HG03060 (cell line): ENCODE results near the gene PDXK.

Experiments used
- ATAC-seq: cut with Tn5 transposase; IDR thresholded peaks from one replicate; pipeline ENCODE4 v1.9.1; 2021; ENCODE audit warnings: low read depth, moderate number of reproducible peaks; ENCODE audit not compliant: unreplicated experiment

PDXK gene

GRCh38 chr21:43759651-43760050 lies 40.7 kb downstream of the PDXK start:
- no peak for ATAC-seq

- ATAC-seq = no peak
Measured at GRCh38 chr21:43760391-43760958, 41.5 kb downstream of the PDXK start.

DNA sequence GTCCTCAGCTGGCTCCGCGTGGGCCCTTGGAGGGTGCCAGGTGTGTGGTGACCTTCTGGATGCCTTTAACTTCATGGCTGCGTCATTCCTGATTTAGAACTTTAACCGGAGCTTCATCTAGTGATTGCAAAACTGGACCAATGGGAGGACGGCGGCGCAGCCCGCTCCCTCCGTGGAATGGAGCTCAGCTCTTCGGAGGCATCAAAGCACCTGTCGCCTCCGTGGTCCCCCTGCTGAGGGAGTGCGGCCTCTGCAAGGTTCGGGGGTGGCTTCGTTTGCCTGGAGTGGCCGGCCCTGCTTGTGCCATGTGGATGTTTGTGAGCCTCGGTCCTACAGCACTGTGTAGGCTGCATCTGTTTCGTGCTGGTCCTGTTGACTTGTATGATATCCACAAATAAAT lies 43.0 kb downstream of the PDXK start:
- no peak for ATAC-seq

DNA sequence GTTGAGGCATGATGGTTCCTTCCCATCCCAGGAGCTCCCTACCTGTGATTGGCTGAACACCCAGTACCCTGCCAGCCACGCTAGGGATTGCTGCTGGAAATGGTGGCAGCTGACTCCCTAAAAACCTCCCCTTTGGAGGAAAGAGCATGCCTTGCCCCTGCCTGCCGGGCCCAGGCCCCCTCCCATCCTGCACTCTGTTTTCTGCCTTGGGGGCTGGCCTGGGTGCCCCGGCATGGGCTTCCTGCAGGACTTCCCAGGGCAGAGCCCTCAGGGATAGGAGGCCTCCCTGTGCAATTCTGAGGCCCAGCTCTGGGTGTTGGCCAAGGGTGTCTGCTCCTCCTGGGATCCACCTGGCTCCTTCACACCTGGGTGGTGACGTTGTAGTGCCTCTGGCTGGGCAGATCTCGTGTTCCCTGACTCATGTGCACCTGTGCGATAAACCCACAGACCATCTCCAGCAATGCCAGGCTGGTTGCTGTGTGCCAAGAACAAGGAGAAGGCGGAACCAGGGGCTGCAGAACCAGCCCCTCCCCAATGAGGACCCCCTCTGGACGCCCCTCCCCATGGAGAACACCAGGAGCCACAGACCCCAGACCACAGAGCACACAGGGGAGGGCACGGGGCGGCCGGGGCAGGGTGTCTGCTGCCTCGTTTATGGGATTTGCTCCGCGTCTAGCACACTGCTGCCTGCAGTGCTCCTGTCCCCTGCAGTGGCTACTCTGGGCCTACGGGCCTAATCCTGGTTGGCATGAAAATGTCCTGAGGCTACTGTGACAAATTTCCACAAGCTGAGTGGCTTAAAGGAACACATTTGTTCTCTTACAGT lies 43.6 kb downstream of the PDXK start:
- ATAC-seq = no peak

GRCh38 chr21:43763901-43764523 lies 45.1 kb downstream of the PDXK start:
- ATAC-seq = no peak

DNA sequence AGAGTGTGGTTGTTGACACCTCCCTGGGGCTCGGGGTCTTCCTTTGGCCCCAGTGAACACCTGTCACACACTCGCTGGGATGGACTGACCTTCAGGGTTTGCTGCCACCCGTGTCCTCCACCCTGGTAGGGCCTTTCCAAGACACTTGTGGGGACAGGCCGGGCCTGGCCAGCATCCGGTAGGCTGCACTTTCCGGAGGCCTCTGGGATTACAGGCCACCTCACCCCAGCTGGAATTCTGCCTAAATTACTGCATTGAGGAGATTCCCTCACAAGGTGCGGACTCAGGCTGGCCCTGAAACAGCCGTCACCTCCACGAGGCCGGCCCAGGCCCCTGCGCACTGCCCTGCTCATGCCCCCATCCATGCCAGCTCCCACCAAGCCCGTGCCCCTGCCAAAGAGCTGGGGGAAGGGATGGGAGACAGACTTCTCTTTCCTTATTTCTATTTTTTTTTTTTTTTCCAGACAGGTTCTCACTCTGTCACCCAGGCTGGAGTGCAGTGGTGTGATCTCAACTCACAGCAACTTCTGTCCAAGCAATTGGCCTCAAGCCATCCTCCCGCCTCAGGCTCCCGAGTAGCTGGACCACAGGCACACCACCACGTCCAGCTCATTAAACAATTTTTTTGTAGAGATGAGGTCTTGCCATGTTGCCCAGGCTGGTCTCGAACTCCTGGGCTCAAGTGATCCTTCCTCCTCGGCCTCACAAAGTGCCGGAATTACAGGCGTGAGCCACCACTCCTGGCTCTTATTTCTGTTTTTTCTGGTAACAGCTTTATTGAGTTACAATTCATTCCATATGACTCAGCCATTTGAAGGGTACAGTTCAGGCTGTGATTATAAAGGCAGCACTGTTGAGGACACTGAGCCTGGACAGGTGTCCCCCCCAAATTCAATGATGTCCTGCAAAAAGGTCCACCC lies 45.9 kb downstream of the PDXK start:
- no peak for ATAC-seq

DNA sequence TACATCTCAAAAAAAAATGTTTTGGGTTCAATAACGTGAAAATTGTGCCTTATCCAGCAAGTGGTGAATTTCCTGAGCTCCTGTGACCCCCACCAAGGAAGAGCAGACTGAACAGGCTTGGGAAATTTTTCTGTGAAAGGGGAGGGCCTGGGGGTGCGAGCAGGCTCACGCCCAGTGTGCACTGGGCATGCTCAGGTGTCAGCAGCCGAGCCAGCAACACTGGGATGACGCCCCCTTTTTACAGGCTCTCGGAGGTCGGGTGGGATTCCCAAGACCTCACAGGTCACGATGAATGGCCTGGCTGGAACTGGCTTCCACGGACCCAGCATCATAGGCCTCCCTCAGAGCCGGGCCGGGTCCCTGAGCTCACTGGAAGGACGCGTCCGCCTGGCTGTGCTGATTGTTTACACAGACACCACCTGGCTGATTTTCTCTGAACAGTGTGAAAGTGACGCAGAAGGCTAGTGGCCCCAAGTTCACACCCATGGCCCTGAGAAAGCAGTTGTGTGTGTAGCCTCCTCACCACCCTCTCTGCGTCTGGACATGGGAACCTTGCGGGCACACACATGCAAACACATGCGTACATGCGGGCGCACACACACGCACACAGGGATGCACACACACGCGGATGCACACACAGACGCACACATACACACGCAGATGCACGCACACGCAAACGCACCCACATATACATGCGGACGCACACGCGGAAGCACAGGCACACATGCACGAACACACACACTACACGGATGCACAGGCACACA lies 48.0 kb downstream of the PDXK start:
- ATAC-seq = no peak

- no peak for ATAC-seq
Measured at GRCh38 chr21:43767498-43767983, 48.6 kb downstream of the PDXK start.

GRCh38 chr21:43767984-43768867 lies 49.3 kb downstream of the PDXK start:
- no peak for ATAC-seq

GRCh38 chr21:43768868-43769167 lies 49.9 kb downstream of the PDXK start:
- no peak for ATAC-seq

DNA sequence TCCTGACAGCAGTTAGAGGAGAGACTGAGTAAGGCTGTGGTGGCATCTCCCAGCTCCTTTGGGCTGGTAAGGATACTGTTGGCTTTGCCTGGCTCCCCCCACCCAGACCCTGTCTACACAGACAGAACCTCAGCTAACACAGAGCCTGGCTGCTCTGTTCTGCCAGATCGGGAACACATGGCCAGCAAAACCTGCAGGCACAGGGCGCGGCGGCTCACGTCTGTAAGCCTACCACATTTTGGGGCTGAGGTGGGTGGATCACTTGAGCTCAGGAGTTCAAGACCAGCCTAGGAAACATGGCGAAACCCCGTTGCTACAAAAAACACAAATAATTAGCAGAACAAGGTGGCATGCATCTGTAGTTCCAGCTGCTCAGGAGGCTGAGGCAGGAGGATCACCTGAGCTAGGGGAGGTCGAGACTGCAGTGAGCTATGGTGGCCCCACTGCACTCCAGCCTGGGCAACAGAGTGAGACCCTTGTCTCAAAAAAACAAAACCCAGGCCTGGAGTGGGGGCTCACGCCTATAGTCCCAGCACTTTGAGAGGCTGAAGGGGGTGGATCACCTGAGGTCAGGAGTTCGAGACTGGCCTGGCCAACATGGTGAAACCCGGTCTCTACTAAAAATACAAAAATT lies 50.5 kb downstream of the PDXK start:
- ATAC-seq = no peak

DNA sequence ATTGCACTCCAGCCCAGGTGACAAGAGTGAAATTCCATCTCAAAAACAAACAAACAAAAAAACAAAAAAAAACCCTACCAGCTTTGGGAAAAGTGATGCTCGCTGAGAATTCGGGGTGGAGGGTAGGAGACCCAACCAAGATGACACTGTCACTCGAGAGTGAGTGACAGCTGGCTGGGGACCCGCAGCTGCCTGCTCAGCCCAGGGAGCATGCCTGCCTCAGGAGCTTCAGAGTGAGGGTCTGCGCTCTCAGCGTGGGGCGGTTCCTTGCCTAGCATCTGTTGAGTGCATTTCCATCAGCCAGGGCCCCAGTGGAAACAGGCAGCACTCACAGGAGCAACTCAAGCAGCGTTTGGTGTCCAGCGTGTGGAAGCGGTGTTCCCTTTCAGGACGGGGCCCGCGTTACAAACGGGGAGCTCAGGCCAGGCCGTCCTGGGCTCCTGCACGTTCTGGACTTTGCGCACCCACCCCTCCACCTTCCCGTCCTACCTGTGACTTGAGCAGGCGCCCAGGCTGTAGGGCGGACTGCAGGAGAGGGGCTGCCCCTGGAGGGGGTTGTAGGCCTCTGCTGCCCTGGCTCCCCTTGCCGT lies 51.2 kb downstream of the PDXK start:
- ATAC-seq = no peak

GRCh38 chr21:43771199-43771675 lies 52.3 kb downstream of the PDXK start:
- no peak for ATAC-seq

DNA sequence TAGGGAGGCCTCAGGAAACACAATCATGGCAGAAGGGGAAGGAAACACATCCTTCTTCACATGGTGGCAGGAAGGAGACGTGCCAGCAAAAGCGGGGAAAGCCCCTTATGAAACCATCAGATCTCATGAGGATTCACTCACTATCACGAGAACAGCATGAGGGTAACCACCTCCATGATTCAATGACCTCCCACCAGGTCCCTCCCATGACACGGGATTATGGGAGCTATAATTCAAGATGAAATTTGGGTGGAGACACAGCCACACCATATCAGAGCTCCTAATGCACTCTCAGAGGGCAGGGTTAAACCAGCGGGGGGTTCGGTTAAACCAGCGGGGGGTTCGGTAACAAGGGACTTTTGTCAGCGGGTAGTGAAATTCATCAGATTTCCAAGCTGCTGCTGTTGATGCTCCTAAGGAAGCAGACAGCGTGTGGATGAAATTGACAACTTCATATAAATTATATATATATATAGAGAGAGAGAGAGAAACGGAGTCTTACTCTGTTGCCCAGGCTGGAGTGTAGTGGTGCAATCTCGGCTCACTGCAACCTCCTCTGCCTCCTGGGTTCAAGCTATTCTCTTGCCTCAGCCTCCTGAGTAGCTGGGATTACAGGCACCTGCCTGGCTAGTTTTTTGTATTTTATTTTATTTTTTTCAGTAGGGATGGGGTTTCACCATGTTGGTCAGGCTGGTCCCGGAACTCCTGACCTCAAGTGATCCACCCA lies 52.9 kb downstream of the PDXK start:
- no peak for ATAC-seq

DNA sequence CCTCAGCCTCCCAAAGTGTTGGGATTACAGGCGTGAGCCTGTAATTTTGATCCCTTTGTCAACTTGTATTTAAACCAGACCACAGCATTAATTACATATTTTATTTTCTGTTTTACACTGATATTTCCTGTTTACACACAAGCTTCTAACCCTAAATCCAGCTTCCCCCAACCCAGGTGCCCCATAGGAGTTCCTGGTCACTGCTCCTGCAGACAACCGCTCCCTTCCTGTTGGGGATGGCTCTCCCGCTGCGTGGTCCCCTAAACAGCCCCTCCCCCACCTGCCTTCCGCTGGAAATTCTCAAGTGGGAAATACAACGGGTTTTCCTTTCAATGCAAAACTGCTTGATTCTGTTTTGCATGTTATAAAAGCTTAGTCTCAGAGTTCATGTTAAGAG lies 53.5 kb downstream of the PDXK start:
- ATAC-seq = no peak

DNA sequence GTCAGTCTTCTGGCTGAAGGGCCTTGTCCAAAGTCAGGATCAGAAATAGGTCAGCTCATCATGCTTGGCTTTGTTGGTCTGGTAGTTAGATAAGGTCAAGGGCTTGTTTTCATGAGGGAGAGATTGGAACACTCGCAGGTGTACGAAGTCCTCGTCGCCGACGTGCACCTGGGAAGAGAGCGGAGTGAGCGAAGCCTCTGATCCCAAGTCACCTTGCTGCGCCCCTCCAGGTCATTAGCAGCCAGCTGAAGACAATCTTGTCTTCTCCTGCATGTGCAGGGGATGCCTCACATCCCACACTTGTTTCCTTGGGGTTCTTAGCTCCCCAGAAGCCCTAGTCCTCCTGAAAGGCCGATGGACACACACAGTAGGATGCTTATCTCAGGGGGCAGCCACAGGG lies 55.2 kb downstream of the PDXK start:
- ATAC-seq = no peak

DNA sequence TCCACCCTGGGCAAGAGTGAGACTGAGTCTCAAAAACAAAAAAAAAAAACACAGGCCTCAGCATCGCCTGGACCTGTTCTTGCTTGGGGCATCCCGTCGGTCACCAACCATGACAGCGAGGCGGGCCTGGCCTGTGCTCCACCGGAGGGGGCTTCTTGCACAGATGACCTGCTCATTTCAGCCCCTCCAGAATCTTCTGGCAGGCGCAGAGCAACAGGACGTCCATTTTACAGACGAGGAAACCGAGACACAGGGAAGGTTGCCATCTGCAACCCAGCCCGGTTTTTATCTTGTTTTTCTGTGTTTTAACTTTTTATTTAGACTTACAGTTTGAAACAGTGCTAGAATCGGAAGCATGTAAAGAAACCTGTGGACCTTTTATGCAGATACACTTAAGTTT lies 56.3 kb downstream of the PDXK start:
- ATAC-seq = no peak
